ENCODE data around the gene GATD1. TPM values are rescaled to one million over a fixed set of nuclear protein-coding genes. Genes with fewer than 3 reads are reported as not detected.
A peak's percentile ranks its signal among the peaks of the same experiment; 100 is the strongest.

GATD1 gene
- total RNA-seq, 1 donor from 2014 or later: 94.9 TPM

DNA sequence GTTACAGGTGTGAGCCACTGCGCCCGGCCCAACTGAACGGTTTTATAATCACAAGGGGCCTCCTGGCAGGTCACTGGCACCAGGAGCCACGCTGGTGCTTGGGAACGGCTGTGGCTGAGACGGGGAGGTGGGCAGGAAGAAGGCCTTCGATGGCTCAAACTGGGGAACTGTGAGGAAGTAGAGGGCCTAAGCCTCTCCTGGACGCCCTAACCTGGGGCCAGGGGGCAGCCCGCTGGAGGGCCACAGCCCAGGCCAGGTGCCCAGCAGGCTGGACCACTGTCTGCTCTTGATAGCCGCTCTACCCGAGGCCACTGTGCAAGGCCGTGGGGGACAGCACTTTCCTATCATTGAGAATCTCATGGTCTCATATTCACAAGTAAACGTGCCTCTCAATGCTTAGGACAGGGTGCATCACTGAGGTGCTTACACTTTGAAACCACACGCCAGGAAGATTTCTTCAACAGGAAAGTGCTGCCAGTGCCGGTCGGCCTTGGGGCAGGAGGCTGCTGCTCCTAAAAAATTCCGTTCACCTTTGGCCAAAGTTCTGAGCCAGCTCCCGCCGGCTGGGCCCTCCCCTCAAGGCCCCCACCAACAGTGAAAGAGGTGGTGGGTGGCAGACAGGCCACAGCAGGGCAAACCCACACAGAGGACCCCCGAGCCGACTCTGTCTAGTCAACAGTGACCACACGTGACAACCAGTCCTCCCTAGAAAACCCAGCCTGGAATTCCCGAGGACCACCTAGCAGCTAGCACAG lies 7.2 kb downstream of the GATD1 start:
- Mint-ChIP-seq H3K27ac (ENCODE audit: unreplicated experiment) (no peak overlapping the region), H3K9me3 (no peaks in the 10 kb centered on the region), H3K4me1 (peaks cover 6% of the 10 kb centered on the region), H3K27me3 (ENCODE audit: low read depth) (no peaks in the 10 kb centered on the region), H3K4me3 (no peak overlapping the region), H3K36me3 (ENCODE audit: low read depth) (peaks cover 3% of the 10 kb centered on the region)
- TF ChIP-seq, protein P1, sequence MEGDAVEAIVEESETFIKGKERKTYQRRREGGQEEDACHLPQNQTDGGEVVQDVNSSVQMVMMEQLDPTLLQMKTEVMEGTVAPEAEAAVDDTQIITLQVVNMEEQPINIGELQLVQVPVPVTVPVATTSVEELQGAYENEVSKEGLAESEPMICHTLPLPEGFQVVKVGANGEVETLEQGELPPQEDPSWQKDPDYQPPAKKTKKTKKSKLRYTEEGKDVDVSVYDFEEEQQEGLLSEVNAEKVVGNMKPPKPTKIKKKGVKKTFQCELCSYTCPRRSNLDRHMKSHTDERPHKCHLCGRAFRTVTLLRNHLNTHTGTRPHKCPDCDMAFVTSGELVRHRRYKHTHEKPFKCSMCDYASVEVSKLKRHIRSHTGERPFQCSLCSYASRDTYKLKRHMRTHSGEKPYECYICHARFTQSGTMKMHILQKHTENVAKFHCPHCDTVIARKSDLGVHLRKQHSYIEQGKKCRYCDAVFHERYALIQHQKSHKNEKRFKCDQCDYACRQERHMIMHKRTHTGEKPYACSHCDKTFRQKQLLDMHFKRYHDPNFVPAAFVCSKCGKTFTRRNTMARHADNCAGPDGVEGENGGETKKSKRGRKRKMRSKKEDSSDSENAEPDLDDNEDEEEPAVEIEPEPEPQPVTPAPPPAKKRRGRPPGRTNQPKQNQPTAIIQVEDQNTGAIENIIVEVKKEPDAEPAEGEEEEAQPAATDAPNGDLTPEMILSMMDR (conservative IDR thresholded peaks at IDR 0.05): no peak
- no peak for DNase-seq (ENCODE audit: low read depth, low spot score)

DNA sequence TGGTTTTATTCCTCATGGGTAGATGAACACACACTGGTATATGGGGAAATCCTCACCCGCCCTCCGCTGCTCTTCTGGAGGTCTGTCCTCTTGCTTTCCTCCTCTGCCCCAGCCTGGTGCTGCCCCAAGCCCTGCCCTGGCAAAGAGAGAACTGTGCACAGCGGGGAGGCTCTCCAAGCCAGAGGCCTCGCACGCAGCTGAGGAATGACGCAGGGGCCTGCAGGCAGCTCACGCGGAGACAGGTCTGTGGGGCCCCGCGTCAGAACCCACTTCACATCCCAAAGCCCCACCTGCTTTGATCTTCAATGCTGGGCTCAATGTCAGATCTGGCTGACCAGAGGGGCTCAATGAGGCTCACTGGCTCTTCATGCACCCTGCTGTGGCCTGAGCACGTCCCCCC lies 10.0 kb downstream of the GATD1 start:
- DNase-seq (ENCODE audit: low read depth, low spot score): no peak
- TF ChIP-seq, protein P1 (conservative IDR thresholded peaks at IDR 0.05): no peak
- H3K4me1 Mint-ChIP-seq: no peaks in the 10 kb centered on the region

DNA sequence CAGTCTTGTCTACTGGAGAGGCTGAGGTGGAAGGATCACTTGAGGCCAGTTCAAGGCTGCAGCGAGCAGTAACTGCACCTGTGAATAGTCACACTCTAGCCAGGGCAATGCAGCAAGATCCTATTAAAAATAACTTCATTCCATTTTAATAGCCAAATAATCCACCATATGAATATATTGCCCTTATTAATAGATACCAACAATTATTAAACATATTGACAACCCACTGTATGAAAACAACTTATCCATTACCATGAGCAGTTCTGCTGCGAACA lies 10.4 kb downstream of the GATD1 start:
- Mint-ChIP-seq H3K27ac (ENCODE audit: unreplicated experiment) (no peak overlapping the region), H3K9me3 (no peaks in the 10 kb centered on the region), H3K4me3 (peak overlapping the region; percentile 45), H3K4me1 (no peaks in the 10 kb centered on the region), H3K27me3 (ENCODE audit: low read depth) (peaks cover 2% of the 10 kb centered on the region), H3K36me3 (ENCODE audit: low read depth) (peaks cover 5% of the 10 kb centered on the region)
- DNase-seq (ENCODE audit: low read depth, low spot score): no peak
- TF ChIP-seq, protein P1 (conservative IDR thresholded peaks at IDR 0.05): no peak

More for the DNA sequence above, 10.0 kb downstream of the GATD1 start:
- H3K9me3 Mint-ChIP-seq: no peaks in the 10 kb centered on the region
- peak overlapping the region; percentile 45 for H3K4me3 Mint-ChIP-seq
- H3K27me3 Mint-ChIP-seq (ENCODE audit: low read depth): peaks cover 2% of the 10 kb centered on the region
- H3K36me3 Mint-ChIP-seq (ENCODE audit: low read depth): peaks cover 5% of the 10 kb centered on the region
- no peak overlapping the region for H3K27ac Mint-ChIP-seq (ENCODE audit: unreplicated experiment)

DNA sequence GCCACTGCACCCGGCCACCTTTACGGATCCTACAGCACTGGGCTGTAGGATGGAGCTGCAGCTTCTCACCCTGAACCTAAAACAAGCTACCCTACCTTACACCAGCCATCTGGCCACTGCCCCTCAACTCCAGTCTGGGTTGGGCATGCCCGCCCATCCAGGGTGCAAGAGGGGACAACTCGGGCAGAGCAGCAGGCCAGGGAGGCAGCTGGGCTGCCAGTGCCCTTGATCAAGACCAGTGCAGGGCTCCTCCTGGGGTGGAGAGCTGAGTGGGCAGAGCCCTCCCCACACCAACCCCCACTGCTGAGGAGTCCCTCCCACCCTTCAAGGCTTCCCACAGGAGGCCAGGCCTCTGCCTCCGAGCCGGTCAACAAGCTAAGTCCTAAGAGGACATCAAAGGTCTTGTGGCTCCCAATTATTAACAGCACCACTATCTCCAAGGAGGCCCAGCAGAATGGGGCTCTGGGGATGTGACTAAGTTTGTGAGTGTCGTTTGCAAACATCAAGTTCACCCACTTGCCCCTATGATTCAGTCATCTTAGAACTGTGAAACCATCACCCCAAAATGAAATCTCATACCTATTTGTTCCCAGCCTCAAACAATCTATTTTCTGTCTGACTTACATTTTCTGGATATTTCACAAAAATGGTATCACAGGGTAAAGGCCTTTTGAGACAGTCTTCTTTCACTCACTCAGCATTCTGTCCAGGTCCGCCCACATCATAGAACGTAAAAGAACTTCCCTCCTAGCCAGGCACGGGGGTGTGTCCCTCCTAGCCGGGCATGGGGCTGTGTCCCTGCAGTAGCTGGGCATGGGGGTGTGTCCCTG lies 11.0 kb downstream of the GATD1 start:
- peak overlapping the region; percentile 45 for H3K4me3 Mint-ChIP-seq
- H3K27me3 Mint-ChIP-seq (ENCODE audit: low read depth): peaks cover 2% of the 10 kb centered on the region
- TF ChIP-seq, protein P1 (conservative IDR thresholded peaks at IDR 0.05): no peak
- H3K9me3 Mint-ChIP-seq: no peaks in the 10 kb centered on the region
- H3K4me1 Mint-ChIP-seq: no peaks in the 10 kb centered on the region
- peaks cover 5% of the 10 kb centered on the region for H3K36me3 Mint-ChIP-seq (ENCODE audit: low read depth)
- no peak for DNase-seq (ENCODE audit: low read depth, low spot score)
- no peak overlapping the region for H3K27ac Mint-ChIP-seq (ENCODE audit: unreplicated experiment)

DNA sequence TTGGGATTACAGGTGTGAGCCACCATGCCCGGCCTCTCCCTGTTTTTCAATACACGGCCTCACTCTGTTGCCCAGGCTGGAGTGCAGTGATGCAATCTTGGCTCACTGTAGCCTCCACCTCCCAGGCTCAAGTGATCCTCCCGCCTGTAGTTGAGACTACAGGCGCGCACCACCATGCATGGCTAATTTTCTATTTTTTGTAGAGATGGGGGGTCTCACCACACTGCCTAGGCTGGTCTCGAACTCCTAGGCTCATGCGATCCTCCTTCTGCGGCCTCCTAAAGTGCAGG lies 11.5 kb downstream of the GATD1 start:
- Mint-ChIP-seq H3K4me3 (no peak overlapping the region), H3K4me1 (no peaks in the 10 kb centered on the region), H3K27ac (ENCODE audit: unreplicated experiment) (no peak overlapping the region), H3K27me3 (ENCODE audit: low read depth) (peaks cover 2% of the 10 kb centered on the region), H3K9me3 (no peaks in the 10 kb centered on the region), H3K36me3 (ENCODE audit: low read depth) (peaks cover 5% of the 10 kb centered on the region)
- TF ChIP-seq, protein P1 (conservative IDR thresholded peaks at IDR 0.05): no peak
- no peak for DNase-seq (ENCODE audit: low read depth, low spot score)
